ENCODE data around the gene SPEM2. TPM values are rescaled to one million over a fixed set of nuclear protein-coding genes. Genes with fewer than 3 reads are reported as not detected.

SPEM2 gene
- total RNA-seq, 3 donors from 2014 or later (not counting 1 experiment from before 2014, with no cell fraction given): not detected

DNA sequence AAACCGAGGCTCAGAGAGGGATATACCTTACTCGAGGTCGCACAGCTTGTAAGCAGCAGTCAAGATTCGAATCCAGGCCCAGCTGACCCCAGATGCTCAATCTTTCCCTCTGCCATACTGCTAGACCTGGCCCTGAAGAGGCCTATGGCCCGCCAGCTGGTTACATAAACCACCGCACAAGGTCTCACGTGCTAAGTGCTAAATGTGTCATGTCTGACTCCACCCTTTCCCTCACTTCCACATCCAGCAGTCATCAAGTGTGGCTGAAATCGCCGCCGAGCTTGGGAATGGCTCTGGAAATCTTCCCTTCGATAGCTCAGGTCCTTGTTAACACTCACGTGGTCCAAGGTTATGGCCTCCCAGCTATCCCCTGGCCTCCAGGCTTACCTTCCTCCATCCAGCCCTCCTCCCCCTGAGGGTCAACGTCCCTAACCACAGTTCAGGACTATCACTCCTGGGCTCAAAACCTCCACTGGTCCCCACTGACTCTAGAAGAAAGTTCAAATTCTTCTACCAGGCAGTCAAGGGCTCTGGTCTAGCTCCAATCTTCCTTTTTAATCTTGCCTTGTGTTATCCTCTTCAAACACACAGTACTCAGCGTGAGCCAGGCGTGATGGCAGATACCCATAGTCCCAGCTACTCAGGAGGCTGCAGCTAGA is 50.5 kb downstream of the SPEM2 start:
- H3K4me1 ChIP-seq (ENCODE audit: control insufficient read depth, insufficient read depth, low read length): peaks cover 65% of the 10 kb centered on the region
- Mint-ChIP-seq H3K4me3 (peak overlapping the region; percentile 97), H3K27ac (peak overlapping the region; percentile 98 to 100), H3K36me3 (no peaks in the 10 kb centered on the region), H3K9me3 (no peaks in the 10 kb centered on the region), H3K4me1 (peaks cover 58 to 65% of the 10 kb centered on the region in 2 donors), H3K27me3 (ENCODE audit: low read depth in 2 of 2) (no peaks in the 10 kb centered on the region)
- peak; percentile 40 to 51 for DNase-seq
- H3K27me3 ChIP-seq (ENCODE audit: control insufficient read depth, insufficient read depth, low read length): no peaks in the 10 kb centered on the region
- H3K4me3 ChIP-seq (ENCODE audit: low read length): no peak overlapping the region
- peak; percentile 19 to 30 (median 26) for ATAC-seq
- TF ChIP-seq, protein P1, sequence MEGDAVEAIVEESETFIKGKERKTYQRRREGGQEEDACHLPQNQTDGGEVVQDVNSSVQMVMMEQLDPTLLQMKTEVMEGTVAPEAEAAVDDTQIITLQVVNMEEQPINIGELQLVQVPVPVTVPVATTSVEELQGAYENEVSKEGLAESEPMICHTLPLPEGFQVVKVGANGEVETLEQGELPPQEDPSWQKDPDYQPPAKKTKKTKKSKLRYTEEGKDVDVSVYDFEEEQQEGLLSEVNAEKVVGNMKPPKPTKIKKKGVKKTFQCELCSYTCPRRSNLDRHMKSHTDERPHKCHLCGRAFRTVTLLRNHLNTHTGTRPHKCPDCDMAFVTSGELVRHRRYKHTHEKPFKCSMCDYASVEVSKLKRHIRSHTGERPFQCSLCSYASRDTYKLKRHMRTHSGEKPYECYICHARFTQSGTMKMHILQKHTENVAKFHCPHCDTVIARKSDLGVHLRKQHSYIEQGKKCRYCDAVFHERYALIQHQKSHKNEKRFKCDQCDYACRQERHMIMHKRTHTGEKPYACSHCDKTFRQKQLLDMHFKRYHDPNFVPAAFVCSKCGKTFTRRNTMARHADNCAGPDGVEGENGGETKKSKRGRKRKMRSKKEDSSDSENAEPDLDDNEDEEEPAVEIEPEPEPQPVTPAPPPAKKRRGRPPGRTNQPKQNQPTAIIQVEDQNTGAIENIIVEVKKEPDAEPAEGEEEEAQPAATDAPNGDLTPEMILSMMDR (IDR thresholded peaks at IDR 0.05): no peak
- intact Hi-C loops (cut with micrococcal nuclease): no loop called here
- H3K27ac ChIP-seq (ENCODE audit: low read length): peak overlapping the region; percentile 79
- no peaks in the 10 kb centered on the region for H3K36me3 ChIP-seq (ENCODE audit: control insufficient read depth, insufficient read depth, low read length)
- H3K9me3 ChIP-seq (ENCODE audit: control insufficient read depth, insufficient read depth, low read length): no peaks in the 10 kb centered on the region
- WGBS (ENCODE audit: insufficient coverage): 59% methylated on average over 15 of the region's 15 CpGs

GRCh38 chr17:7476494-7476893 is 51.1 kb downstream of the SPEM2 start:
- no peaks in the 10 kb centered on the region for H3K9me3 Mint-ChIP-seq
- H3K27ac ChIP-seq (ENCODE audit: low read length): peak overlapping the region; percentile 79

GRCh38 chr17:7476951-7477350 is 51.5 kb downstream of the SPEM2 start:
- WGBS (ENCODE audit: insufficient coverage): 94% methylated on average over 5 of the region's 5 CpGs
- intact Hi-C loops (cut with micrococcal nuclease): no loop called here
- TF ChIP-seq, protein P1 (IDR thresholded peaks at IDR 0.05): no peak
- H3K27ac ChIP-seq (ENCODE audit: low read length): peak overlapping the region; percentile 94
- H3K9me3 ChIP-seq (ENCODE audit: control insufficient read depth, insufficient read depth, low read length): no peaks in the 10 kb centered on the region
- H3K36me3 Mint-ChIP-seq: no peaks in the 10 kb centered on the region
- H3K4me3 ChIP-seq (ENCODE audit: low read length): no peak overlapping the region
- H3K4me1 Mint-ChIP-seq: peaks cover 56 to 67% of the 10 kb centered on the region in 2 donors
- H3K27me3 ChIP-seq (ENCODE audit: control insufficient read depth, insufficient read depth, low read length): no peaks in the 10 kb centered on the region
- H3K4me1 ChIP-seq (ENCODE audit: control insufficient read depth, insufficient read depth, low read length): peaks cover 56% of the 10 kb centered on the region
- DNase-seq: no peak
- H3K27ac Mint-ChIP-seq: peak overlapping the region; percentile 98 to 100
- H3K36me3 ChIP-seq (ENCODE audit: control insufficient read depth, insufficient read depth, low read length): no peaks in the 10 kb centered on the region
- no peaks in the 10 kb centered on the region for H3K9me3 Mint-ChIP-seq
- no peaks in the 10 kb centered on the region for H3K27me3 Mint-ChIP-seq (ENCODE audit: low read depth in 2 of 2)
- ATAC-seq: no peak
- peak overlapping the region; percentile 97 for H3K4me3 Mint-ChIP-seq

More at GRCh38 chr17:7476494-7476893, 51.1 kb downstream of the SPEM2 start:
- Histone ChIP-seq H3K36me3 (ENCODE audit: control insufficient read depth, insufficient read depth, low read length) (no peaks in the 10 kb centered on the region), H3K9me3 (ENCODE audit: control insufficient read depth, insufficient read depth, low read length) (no peaks in the 10 kb centered on the region), H3K4me3 (ENCODE audit: low read length) (no peak overlapping the region), H3K27me3 (ENCODE audit: control insufficient read depth, insufficient read depth, low read length) (no peaks in the 10 kb centered on the region), H3K4me1 (ENCODE audit: control insufficient read depth, insufficient read depth, low read length) (peaks cover 61% of the 10 kb centered on the region)
- TF ChIP-seq, protein P1 (IDR thresholded peaks at IDR 0.05): no peak
- Mint-ChIP-seq H3K4me1 (peaks cover 56 to 67% of the 10 kb centered on the region in 2 donors), H3K27me3 (ENCODE audit: low read depth in 2 of 2) (no peaks in the 10 kb centered on the region), H3K4me3 (peak overlapping the region; percentile 97), H3K36me3 (no peaks in the 10 kb centered on the region), H3K27ac (peak overlapping the region; percentile 98 to 100)
- 62% methylated on average over 3 of the region's 3 CpGs for WGBS (ENCODE audit: insufficient coverage)
- DNase-seq: no peak
- no peak for ATAC-seq
- intact Hi-C loops (cut with micrococcal nuclease): no loop called here

Other genes starting within 250 kb of the SPEM2 start
- 1 to 10 TPM in 1 of 3 donors, under 1 TPM in 1, not detected in 1; 0.35 to 1.4 TPM for gene ASGR1, start 246.2 kb upstream of the SPEM2 start, total RNA-seq
- gene DLG4, start 205.8 kb upstream of the SPEM2 start, total RNA-seq: 10 to 100 TPM in 1 of 3 donors, 1 to 10 TPM in 2; 6.7 to 11.2 (median 8.6) TPM
- 100 to 1,000 TPM; 439 to 637 (median 607) TPM for gene ACADVL, start 205.7 kb upstream of the SPEM2 start, total RNA-seq
- 10 to 100 TPM; 46.5 to 66.6 (median 61.5) TPM for gene DVL2, start 191.1 kb upstream of the SPEM2 start, total RNA-seq
- gene PHF23, start 186.2 kb upstream of the SPEM2 start, total RNA-seq: 10 to 100 TPM; 19.3 to 32.3 (median 20.8) TPM
- 100 to 1,000 TPM; 256 to 277 (median 276) TPM for gene GABARAP, start 183.2 kb upstream of the SPEM2 start, total RNA-seq
- gene CTDNEP1, start 173.9 kb upstream of the SPEM2 start, total RNA-seq: 100 to 1,000 TPM; 127 to 139 (median 131) TPM
- gene ELP5, start 173.4 kb upstream of the SPEM2 start, total RNA-seq: 10 to 100 TPM; 30.1 to 38.5 (median 30.3) TPM
- gene CLDN7, start 163.1 kb upstream of the SPEM2 start, total RNA-seq: 1 to 10 TPM in 2 of 3 donors, under 1 TPM in 1; 0.99 to 1.8 (median 1.7) TPM
- not detected for gene SLC2A4, start 143.9 kb upstream of the SPEM2 start, total RNA-seq
- gene YBX2, start 131.0 kb upstream of the SPEM2 start, total RNA-seq: under 1 TPM in 1 of 3 donors, not detected in 2; 0.05 TPM
- gene EIF5A, start 118.0 kb upstream of the SPEM2 start, total RNA-seq: 100 to 1,000 TPM; 483 to 608 (median 492) TPM
- gene GPS2, start 110.3 kb upstream of the SPEM2 start, total RNA-seq: 100 to 1,000 TPM; 132 to 146 (median 133) TPM
- gene NEURL4, start 96.3 kb upstream of the SPEM2 start, total RNA-seq: 10 to 100 TPM; 48.9 to 57.9 (median 51.4) TPM
- gene ACAP1, start 89.1 kb upstream of the SPEM2 start, total RNA-seq: 100 to 1,000 TPM; 526 to 590 (median 540) TPM
- gene KCTD11, start 73.5 kb upstream of the SPEM2 start, total RNA-seq: 1 to 10 TPM; 5.6 to 9.7 (median 8.3) TPM
- gene TMEM95, start 70.5 kb upstream of the SPEM2 start, total RNA-seq: not detected
- gene TNK1, start 44.5 kb upstream of the SPEM2 start, total RNA-seq: 1 to 10 TPM in 1 of 3 donors, under 1 TPM in 2; 0.18 to 1.7 (median 0.73) TPM
- 10 to 100 TPM; 38.2 to 57.8 (median 47.0) TPM for gene PLSCR3, start 31.1 kb upstream of the SPEM2 start, total RNA-seq
- gene TMEM256, start 21.5 kb upstream of the SPEM2 start, total RNA-seq: 10 to 100 TPM; 31.8 to 35.9 (median 34.2) TPM
- gene NLGN2, start 17.8 kb upstream of the SPEM2 start, total RNA-seq: 1 to 10 TPM; 2.8 to 3.4 (median 3.1) TPM
- gene SPEM1, start 5.3 kb upstream of the SPEM2 start, total RNA-seq: not detected
- gene SPEM3, start 3.2 kb downstream of the SPEM2 start, total RNA-seq: not detected
- 1 to 10 TPM; 5.1 to 8.6 (median 7.0) TPM for gene TMEM102, start 9.8 kb downstream of the SPEM2 start, total RNA-seq
- gene FGF11, start 13.9 kb downstream of the SPEM2 start, total RNA-seq: 1 to 10 TPM; 1.2 to 4.2 (median 1.9) TPM
- 10 to 100 TPM in 2 of 3 donors, 1 to 10 TPM in 1; 9.8 to 10.4 (median 10.2) TPM for gene CHRNB1, start 19.4 kb downstream of the SPEM2 start, total RNA-seq
- 10 to 100 TPM; 64.0 to 72.5 (median 68.4) TPM for gene ZBTB4, start 54.0 kb downstream of the SPEM2 start, total RNA-seq
- not detected for gene SLC35G6, start 55.8 kb downstream of the SPEM2 start, total RNA-seq
- gene POLR2A, start 58.8 kb downstream of the SPEM2 start, total RNA-seq: 100 to 1,000 TPM; 515 to 879 (median 524) TPM
- gene TNFSF12, start 123.4 kb downstream of the SPEM2 start, total RNA-seq: 10 to 100 TPM; 49.1 to 62.6 (median 60.3) TPM
- gene TNFSF13, start 133.1 kb downstream of the SPEM2 start, total RNA-seq: 10 to 100 TPM in 1 of 3 donors, 1 to 10 TPM in 2; 2.7 to 11.1 (median 2.7) TPM
- gene SENP3, start 136.3 kb downstream of the SPEM2 start, total RNA-seq: 10 to 100 TPM; 36.9 to 42.3 (median 39.1) TPM
- gene CD68, start 154.0 kb downstream of the SPEM2 start, total RNA-seq: 10 to 100 TPM in 2 of 3 donors, 1 to 10 TPM in 1; 1.4 to 24.7 (median 13.0) TPM
- 10 to 100 TPM; 26.3 to 29.2 (median 27.1) TPM for gene MPDU1, start 158.2 kb downstream of the SPEM2 start, total RNA-seq
- under 1 TPM in 1 of 3 donors, not detected in 2; 0.27 TPM for gene SOX15, start 164.5 kb downstream of the SPEM2 start, total RNA-seq
- 10 to 100 TPM; 23.7 to 40.2 (median 29.5) TPM for gene FXR2, start 189.3 kb downstream of the SPEM2 start, total RNA-seq
- 10 to 100 TPM; 63.0 to 71.6 (median 70.1) TPM for gene SAT2, start 202.2 kb downstream of the SPEM2 start, total RNA-seq
- gene SHBG, start 204.5 kb downstream of the SPEM2 start, total RNA-seq: not detected
- under 1 TPM in 2 of 3 donors, not detected in 1; 0.18 to 0.19 TPM for gene ATP1B2, start 225.3 kb downstream of the SPEM2 start, total RNA-seq

Measured in natural killer cell (primary cell).